BJ (cell line): ENCODE measurements around the gene POLK. TPM values are rescaled to one million over a fixed set of nuclear protein-coding genes. Genes with fewer than 3 reads are reported as not detected.

Source experiments
- CTCF ChIA-PET: fragments of 350-600 bp; formaldehyde crosslinking; extraction: SDS; loops from one replicate; lab custom pipeline; 2021; ENCODE audit warnings: antibody characterized with exemption, inconsistent platforms; lab: Yijun Ruan, JAX
- POLR2A ChIA-PET: fragments of 300-600 bp; sonication (Branson Sonifier 250); formaldehyde crosslinking; extraction: SDS; loops from one replicate; lab custom pipeline; 2021; ENCODE audit warnings: antibody characterized with exemption; lab: Charles Lee
- DNase-seq: peaks from one replicate; pipeline ENCODE4 v3.0.0-alpha.2; 2011; ENCODE audit warnings: low read depth
- H3K27me3 ChIP-seq: 2 replicates; pipeline ENCODE4 v1.6.0; 2011; ENCODE audit warnings: low read length; ENCODE audit not compliant: control insufficient read depth, insufficient read depth
- H3K36me3 ChIP-seq: 2 replicates; pipeline ENCODE4 v1.5.1; 2011; ENCODE audit warnings: low read length; ENCODE audit not compliant: control insufficient read depth, insufficient read depth
- H3K4me3 ChIP-seq: 2 replicates; pipeline ENCODE4 v1.5.1; 2011; ENCODE audit warnings: low read depth, mild to moderate bottlenecking, control low read depth, low read length
- CTCF ChIP-seq: IDR thresholded peaks from 2 replicates; pipeline ENCODE4 v1.5.1; 2011; ENCODE audit warnings: low read depth, mild to moderate bottlenecking, control low read depth, inconsistent platforms, low read length, moderate library complexity; ENCODE audit not compliant: insufficient read depth
- polyA plus RNA-seq: library from polyadenylated mRNA; depleted of rRNA; stranded (reverse); fragments of >200 nt; gene quantifications from 2 replicates; pipeline ENCODE4 v1.2.3, GENCODE V29; 2011

The POLK gene
- polyA plus RNA-seq, 1 experiment, result 11.8 TPM

DNA sequence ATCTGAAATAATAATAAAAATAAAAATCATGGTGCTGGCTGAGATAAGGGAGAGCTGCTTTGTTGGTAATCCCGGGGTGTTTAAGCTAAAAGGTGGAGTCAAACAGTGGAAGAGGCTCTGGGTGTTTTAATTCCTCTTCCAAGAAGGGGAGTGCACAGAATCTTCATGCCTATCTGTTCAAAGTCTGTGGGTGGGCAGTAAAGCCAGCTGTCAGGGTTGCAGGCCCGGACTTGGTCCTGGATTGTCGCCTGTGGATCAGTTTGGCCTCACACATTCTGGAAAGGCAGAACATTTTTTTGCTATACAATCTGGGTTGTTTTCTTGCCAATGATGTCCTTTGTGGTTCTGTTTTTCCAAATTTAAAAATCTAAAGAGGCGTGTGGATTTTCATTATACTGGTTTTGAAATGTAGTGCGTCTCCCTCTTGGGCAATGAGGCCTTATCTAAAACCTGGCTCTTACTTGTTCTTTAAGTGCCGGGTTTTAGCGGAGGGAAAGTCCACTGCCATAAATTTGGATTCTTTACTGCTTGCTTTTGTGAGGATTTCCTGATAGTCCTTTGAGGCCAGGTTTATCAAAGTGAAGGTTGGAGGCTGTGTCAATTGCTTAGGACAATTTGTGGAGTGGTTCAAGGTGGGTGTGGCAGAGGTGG lies 105.4 kb downstream of the POLK start:
- ChIA-PET POLR2A (no interaction called here), CTCF (interaction anchor here (0.6 to 0.7 kb wide), 2 partner anchors 76 to 1757 kb away, joined by 3 read pairs; no protein-coding TSS in a partner anchor)
- no peak for DNase-seq
- Histone ChIP-seq H3K4me3 (no peak overlapping the region), H3K36me3 (no peaks in the 10 kb centered on the region), H3K27me3 (no peaks in the 10 kb centered on the region)
- no peak for TF ChIP-seq CTCF

DNA sequence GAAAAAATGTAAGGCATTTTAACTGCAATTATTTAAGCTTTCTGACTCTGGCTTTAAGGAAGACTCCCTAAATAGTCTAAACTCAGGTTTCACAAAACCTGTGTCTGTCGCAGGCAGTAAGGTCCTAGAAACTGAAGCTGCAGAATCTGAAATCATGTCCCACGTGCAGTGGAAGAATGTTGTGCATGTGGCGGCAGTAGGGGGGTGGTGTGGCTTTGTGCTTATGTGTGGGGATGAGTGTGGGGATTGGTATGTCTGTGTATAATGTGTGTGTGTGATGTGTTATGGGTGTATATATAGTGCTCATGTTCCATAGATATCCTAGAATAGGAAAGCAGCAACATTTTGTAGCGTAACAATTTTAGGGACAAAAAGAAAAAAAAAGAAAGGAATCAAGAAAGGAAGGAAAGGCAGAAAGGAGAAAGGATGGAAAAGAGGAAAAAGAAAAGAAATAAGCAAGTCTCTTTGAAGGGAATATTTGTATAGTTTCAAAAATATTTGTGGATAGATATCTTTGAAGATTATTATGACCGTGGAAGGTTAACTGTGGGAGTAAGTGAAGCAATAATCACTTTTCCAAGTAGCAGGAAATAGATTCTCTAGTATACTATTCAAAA lies 106.2 kb downstream of the POLK start:
- ChIA-PET CTCF (no interaction called here), POLR2A (no interaction called here)
- DNase-seq, result no peak
- no peaks in the 10 kb centered on the region for H3K36me3 ChIP-seq
- H3K27me3 ChIP-seq, result no peaks in the 10 kb centered on the region
- TF ChIP-seq CTCF, result no peak
- no peak overlapping the region for H3K4me3 ChIP-seq

- TF ChIP-seq CTCF, result no peak
- Histone ChIP-seq H3K27me3 (no peaks in the 10 kb centered on the region), H3K36me3 (no peaks in the 10 kb centered on the region), H3K4me3 (no peak overlapping the region)
- POLR2A ChIA-PET, result no interaction called here
- CTCF ChIA-PET, result interaction anchor here (0.5 kb wide), 1 partner anchor 99 kb away, joined by 3 read pairs; no protein-coding TSS in a partner anchor
- no peak for DNase-seq
These were observed 108.7 kb downstream of the POLK start for GRCh38 chr5:75620184-75620959.

DNA sequence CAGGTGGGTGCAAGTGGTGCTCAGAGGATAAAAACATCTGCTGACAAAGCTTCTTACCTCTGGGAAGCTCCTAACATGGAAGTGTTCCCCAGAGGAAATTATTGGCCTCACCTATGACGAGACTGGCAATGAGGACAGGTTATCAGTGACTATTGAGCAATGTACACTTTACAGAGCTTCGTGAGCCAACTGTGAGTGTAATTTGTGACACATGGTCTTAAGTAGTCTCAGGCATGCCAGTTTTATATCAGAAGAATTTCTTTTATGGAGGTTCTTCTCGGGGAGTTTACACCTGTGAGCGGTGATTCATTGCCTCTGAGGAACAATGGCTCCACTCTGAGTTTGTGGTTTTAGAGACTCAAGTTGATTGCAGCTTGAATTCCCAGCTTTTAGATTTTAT lies 110.9 kb downstream of the POLK start:
- ChIA-PET CTCF (interaction anchor here (1.2 kb wide), 1 partner anchor 55 kb away, joined by 5 read pairs; no protein-coding TSS in a partner anchor), POLR2A (no interaction called here)
- no peak for DNase-seq
- Histone ChIP-seq H3K27me3 (no peaks in the 10 kb centered on the region), H3K36me3 (no peaks in the 10 kb centered on the region), H3K4me3 (no peak overlapping the region)
- no peak for TF ChIP-seq CTCF

DNA sequence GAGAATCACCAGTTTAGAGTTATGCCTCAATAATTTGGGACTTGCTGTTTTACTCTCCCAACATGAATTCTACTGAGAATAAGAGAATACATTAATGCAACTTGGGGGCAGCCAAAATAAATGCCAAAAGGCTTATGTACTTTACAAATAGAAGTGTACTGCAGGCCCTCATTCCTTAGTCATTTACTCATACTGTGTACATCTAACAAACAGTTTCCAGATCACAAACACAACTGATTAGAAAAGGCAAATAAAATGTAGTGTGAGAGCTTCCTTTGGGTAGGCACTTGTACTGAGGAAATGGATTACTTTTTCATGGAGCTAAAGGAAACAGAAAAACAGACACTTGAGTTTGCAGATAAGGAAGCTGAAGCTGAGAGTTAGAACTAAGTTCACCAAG lies 112.2 kb downstream of the POLK start:
- no peaks in the 10 kb centered on the region for H3K27me3 ChIP-seq
- no peak for TF ChIP-seq CTCF
- no peak for DNase-seq
- ChIA-PET POLR2A (no interaction called here), CTCF (no interaction called here)
- H3K36me3 ChIP-seq, result no peaks in the 10 kb centered on the region
- H3K4me3 ChIP-seq, result no peak overlapping the region
